GM23248 (cell line): ENCODE data around the gene ABCB11.

Experiments used
- EZH2 ChIP-seq: fragments of 200-600 bp; sonication (generic); IDR thresholded peaks from 2 replicates; pipeline ENCODE4 v1.6.1; 2018; ENCODE audit warnings: antibody characterized with exemption, mild to moderate bottlenecking; ENCODE audit not compliant: insufficient read depth, poor library complexity, severe bottlenecking
- EZH2phosphoT487 ChIP-seq: fragments of 200-600 bp; sonication (generic); IDR thresholded peaks from 2 replicates; pipeline ENCODE4 v1.6.1; 2018; ENCODE audit warnings: antibody characterized with exemption, moderate library complexity, mild to moderate bottlenecking, low read depth; ENCODE audit not compliant: insufficient read depth

GRCh38 chr2:169005994-169006393, 25.1 kb downstream of the ABCB11 start:
- no peak for TF ChIP-seq EZH2
- no peak for TF ChIP-seq EZH2phosphoT487
